LHCN-M2 (cell line): ENCODE results near the gene EPS8L1. TPM values are rescaled to one million over a fixed set of nuclear protein-coding genes. Genes with fewer than 3 reads are reported as not detected.
A peak's percentile ranks its signal among the peaks of the same experiment; 100 is the strongest.
"Not testable (repeated sequence)": the region's sequence is repeated elsewhere in the genome, so short reads cannot be mapped to it uniquely, and the experiment has no call there.

ENCODE experiments used
- DNase-seq: peaks from one replicate; pipeline ENCODE4 v3.0.0-alpha.2; 2012; ENCODE audit warnings: low read depth
- total RNA-seq: library from RNA; depleted of rRNA; stranded (reverse); fragments of >200 nt; gene quantifications from 2 replicates; pipeline ENCODE4 v1.2.3, GENCODE V29; 2014

EPS8L1 gene
- total RNA-seq, 1 experiment from 2014 or later, result 2.0 TPM

GRCh38 chr19:55094456-55095259 lies 19.0 kb downstream of the EPS8L1 start:
- DNase-seq, result no peak

GRCh38 chr19:55095260-55096060 lies 19.8 kb downstream of the EPS8L1 start:
- DNase-seq, result no peak

GRCh38 chr19:55096061-55096701 lies 20.5 kb downstream of the EPS8L1 start:
- DNase-seq, result no peak

GRCh38 chr19:55097864-55098715 lies 22.4 kb downstream of the EPS8L1 start:
- no peak for DNase-seq

- DNase-seq, result no peak
These were observed 23.3 kb downstream of the EPS8L1 start for GRCh38 chr19:55098716-55099556.

GRCh38 chr19:55099557-55100506 lies 24.2 kb downstream of the EPS8L1 start:
- no peak for DNase-seq

- DNase-seq, result no peak
These were observed 25.6 kb downstream of the EPS8L1 start for GRCh38 chr19:55101261-55101660.

- no peak for DNase-seq
These were observed 27.5 kb downstream of the EPS8L1 start for GRCh38 chr19:55103190-55103589.

GRCh38 chr19:55105237-55105636 lies 29.6 kb downstream of the EPS8L1 start:
- no peak for DNase-seq

- no peak for DNase-seq
These were observed 30.9 kb downstream of the EPS8L1 start for GRCh38 chr19:55106591-55106990.

GRCh38 chr19:55107252-55107651 lies 31.6 kb downstream of the EPS8L1 start:
- DNase-seq, result not testable (repeated sequence)

- DNase-seq, result no peak
These were observed 34.0 kb downstream of the EPS8L1 start for GRCh38 chr19:55109527-55110291.

GRCh38 chr19:55111238-55111831 lies 35.7 kb downstream of the EPS8L1 start:
- no peak for DNase-seq

GRCh38 chr19:55112246-55112776 lies 36.6 kb downstream of the EPS8L1 start:
- no peak for DNase-seq

- DNase-seq, result no peak
These were observed 37.3 kb downstream of the EPS8L1 start for GRCh38 chr19:55112777-55113569.

- peak; percentile 48 for DNase-seq
These were observed 37.9 kb downstream of the EPS8L1 start for GRCh38 chr19:55113570-55114039.
